SW480 (cell line): ENCODE results near the gene ADCY1.

Source experiments
- DNase-seq: peaks from one replicate; pipeline ENCODE4 v3.0.0-alpha.2; 2016; ENCODE audit warnings: low spot score

The ADCY1 gene

DNA sequence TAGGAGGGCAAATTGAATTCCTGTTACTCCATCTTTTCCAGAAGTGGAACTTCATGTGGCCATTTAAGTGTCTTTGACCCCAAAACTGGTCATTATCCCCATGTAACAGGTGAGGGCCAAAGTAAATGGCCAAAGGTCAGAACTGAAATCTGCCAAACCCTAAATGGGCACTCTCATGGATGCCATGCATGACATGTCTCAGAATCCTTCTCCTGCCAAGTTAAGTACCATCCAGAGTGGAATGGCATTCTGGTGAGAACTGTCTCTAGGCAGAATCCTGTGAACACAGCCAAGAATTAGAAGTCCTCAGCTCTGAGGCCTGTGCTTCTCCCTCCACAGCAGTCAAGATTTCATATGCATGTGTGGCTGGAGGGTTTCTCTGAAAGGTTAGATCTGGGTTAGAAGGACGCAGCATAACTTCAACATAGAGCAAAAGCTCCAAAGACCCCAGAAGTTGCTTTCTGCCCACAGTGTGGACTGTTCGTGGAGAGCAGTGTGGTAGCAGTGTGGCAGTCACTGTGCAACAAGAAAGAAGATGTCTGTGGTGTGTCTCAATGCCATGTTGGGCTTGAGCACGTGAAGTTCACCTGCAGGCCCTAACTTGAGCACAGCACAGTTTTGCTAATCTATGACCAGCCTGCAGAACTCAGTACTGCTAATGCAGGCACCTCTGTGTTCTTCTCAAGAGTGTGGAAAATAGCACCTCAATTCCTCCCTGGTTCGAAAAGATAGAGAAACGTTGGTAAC lies 121.3 kb downstream of the ADCY1 start:
- DNase-seq, result no peak

DNA sequence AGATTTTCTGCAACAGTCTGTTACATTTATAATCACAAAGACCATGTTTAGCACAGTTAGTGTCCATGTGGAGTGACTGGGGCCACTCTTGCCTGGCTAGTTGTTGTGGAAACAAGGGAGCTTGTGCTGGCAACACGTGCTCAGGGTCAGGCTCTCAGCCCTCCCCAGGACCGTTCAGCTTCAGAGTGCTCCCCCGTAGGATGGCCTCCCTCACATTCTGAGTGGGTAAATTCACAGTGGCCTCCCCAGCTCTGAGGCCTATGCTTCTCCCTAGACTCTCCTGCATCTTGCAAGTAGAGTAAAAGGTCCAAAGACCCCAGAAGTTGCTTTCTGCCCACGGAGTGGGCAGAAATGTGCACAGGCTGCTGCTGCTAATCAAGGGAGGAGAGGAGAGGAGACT lies 122.3 kb downstream of the ADCY1 start:
- no peak for DNase-seq

DNA sequence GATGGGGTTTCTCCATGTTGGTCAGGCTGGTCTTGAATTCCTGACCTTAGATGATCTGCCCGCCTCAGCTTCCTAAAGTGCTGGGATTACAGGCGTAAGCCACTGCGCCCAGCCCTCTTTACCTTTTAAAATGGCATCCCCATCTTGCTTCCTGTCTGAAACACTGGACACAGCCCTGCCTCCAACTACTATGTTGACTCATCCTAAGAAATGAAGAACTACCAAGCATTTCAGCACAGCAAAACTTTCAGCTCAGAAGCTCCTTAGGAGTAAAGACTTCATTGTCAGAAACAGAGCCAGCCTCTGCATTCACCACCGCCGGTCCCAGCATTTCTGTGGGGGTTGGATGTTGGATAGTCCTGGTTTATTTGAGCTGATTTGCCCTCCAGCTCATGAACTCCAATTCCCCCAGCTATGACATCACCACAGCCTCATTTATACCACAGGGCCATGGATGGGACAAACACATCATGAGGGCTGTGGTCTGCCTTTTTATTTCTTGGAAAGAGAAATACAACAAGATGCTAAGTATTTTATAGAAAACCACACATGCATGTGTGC lies 123.5 kb downstream of the ADCY1 start:
- no peak for DNase-seq

DNA sequence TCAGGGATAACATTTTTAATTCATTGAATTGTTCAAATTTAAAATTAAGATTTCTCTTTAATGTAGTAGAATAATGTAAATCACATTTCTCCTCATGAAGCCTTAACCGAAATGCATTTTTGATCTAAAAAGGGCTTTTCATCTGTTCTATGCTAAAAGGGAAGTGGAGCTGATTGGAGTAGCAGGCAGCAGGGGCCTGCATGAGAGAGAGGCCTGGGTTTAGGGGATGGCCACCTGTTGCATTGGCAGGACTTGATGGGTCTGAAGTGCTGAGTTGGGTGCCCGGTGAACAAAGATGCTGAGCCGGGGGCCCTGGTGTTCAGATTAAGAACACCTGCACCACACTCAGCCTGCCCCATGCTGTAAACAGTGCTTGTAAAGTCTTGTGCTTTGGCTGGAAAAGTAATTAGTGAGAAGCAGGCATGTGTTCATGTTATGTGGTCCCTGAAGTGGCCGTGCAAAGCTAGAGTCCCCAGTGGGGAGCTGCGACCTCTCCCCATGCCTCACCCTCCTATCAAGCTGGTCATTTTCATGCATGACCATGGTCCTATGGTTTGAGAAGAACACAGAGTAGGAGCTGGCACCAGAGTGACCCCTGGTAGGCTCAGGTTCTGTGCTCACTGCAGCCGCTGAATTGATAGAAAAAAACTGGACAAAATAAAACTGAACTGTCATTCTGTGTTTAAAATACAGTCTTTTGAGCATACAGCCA lies 124.3 kb downstream of the ADCY1 start:
- DNase-seq, result no peak

DNA sequence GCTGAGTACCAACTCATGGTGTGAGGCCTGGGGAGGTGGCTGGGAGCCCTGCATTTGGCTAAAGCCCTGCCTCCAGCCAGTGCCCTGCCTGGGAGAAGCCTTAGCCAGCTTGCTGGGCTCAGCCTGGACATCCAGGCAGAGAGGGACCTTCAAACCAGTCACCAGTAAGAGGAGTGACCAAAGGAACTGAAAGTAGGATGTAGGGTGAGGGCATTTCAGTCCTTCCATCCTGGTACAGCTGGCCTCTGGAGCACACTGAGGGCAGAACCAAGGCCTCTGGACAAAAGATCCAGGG lies 124.8 kb downstream of the ADCY1 start:
- DNase-seq, result no peak

DNA sequence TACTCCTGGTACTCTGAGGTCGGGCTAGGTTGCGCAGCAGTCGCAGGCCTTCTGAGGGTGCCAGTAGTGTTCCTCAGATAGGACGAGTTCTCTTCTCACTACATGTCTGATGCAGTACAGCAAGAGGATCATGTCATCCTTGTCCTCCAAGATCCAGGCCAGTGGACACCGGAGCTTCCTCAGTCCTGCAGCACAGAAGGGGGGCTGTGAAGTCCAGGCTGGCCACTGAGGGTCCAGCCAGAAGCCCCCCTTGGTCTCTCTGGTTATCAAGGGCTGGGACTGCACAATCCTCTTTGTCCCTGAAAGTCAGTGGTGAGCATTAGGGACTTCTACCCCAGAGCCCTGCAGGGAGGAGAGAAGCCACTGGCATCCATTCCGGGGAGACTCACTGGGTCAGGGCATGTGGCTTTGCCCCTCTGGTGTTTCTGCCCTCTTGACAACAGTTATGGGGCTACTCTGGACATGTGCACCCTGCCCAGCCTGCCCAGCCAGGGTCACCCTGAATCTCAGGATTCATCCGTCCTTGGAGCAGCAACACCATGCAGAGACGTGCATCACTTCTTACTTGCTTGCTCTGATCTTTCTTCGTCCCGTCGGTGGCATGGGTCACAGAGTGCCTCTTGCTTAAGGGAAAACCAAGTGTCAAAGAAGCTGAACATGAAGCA lies 125.7 kb downstream of the ADCY1 start:
- no peak for DNase-seq

DNA sequence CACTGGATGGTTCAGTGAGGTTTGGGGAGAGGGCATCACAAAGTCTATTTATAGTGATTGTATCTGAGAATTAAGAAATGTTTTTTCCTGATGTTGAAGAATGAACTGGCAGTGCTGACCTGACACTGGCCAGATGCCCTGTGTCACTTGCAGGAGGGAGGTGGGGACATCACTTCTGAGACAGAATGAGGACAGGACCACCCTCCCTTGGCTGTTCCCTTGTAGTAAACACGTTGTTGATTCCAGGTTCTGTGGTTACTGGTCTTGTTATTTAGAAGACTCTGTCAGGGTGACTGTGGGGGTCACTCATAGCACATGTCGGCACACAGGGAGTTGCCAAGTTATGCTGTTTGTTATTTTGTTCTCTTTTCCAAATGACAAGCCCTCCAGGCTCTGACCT lies 126.4 kb downstream of the ADCY1 start:
- no peak for DNase-seq

DNA sequence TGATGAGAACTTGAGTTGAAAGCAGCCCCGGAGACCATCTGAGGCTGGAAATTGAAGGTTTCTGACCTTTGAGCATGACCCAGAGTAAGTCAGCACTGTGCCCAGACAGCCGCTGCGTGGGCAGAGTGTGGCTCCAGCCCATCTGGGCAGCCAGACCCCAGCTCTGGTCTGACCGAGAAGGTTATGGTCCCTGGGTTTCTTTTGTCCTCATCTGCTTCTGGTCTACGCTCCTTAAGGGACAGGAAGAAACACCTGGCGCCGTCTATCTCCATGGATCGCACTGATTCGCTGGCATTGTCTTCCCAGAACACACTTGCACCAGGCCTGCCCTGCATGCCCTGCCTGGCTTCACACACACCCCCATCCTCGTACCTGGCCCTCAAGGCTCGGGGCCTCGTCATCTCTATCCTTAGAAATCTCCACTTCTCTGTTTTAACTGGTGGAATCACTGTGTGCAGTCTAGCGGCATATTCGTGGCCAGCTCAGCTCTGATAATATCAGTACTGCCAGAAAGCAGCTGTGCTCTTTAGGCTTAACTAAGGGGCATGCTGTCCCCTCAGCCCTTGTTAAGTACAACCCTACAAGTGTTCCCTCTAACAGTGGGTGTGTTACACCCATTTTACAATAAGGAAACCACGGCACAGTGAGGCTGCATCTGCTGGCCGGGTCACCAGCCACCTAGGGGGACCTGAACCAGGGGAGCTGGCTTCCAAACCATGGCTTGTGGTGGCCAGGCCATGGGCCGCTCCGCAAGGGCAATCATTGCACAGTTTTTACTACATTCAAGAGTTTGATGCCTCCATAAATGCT lies 127.7 kb downstream of the ADCY1 start:
- DNase-seq, result no peak

DNA sequence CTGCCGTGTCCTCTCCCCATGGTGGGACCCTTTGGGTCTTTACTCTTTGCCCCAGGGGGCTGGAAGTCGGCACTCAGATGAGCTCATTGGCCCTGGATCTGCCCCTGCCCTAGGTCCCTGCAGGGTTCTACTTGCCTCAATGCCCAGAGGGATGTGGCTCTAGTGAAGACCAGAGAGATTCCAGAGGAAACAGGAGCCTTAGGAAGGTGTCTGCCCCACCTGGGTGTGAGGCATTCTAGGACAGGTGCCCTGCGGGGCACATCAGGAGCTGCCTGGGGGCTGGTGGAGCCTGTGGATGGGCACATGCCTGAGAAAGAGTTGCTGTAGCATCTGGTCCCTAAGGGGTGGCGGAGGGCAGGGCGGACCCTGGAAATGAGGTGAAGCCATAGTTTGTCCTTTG lies 128.6 kb downstream of the ADCY1 start:
- no peak for DNase-seq

DNA sequence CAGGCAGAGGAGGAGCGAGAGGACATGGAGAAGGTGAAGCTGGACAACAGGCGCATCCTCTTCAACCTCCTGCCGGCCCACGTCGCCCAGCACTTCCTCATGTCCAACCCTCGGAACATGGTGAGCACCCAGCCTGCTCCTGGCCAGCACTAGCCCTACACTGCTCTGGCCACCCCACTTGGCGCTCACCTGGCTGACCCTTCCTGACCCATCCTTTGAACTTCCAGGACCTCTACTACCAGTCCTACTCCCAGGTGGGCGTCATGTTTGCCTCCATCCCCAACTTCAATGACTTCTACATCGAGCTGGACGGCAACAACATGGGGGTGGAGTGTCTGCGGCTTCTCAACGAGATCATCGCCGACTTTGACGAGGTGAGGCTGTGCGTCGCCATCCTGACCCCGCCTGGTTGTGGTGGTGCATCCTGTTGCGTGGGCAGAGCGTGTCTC lies 129.2 kb downstream of the ADCY1 start:
- no peak for DNase-seq

DNA sequence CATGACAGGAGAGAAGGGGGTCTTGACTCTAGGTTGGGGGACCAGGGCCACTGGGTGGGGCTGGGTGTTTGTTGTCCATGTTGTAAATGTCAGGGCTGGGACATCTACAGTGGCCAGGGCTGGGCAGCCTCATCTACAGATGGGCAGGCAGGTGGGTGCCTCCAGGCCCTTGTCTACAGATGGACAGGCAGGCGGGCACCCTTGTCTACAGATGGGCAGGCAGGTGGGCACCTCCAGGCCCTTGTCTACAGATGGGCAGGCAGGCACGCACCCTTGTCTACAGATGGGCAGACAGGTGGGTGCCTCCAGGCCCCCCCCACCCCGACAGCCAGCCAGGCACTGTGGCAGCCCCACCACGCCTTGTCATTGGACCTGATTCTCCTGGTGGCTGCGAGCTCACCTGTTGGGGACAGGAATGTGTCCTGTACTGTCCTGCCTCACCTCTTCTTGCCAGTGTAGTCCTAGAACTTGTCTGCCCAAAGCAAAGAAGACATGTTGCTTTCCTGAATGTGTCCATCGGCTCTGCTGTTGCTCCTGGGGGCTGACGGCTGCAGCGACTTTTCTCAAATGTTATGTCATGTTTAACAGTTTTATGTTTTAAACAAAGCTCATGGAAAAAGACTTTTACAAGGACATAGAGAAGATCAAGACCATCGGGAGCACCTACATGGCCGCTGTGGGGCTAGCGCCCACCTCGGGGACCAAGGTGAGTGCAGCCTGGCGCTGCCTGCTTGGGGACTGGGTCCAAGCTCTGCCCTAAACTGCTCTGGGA lies 129.9 kb downstream of the ADCY1 start:
- DNase-seq, result no peak

DNA sequence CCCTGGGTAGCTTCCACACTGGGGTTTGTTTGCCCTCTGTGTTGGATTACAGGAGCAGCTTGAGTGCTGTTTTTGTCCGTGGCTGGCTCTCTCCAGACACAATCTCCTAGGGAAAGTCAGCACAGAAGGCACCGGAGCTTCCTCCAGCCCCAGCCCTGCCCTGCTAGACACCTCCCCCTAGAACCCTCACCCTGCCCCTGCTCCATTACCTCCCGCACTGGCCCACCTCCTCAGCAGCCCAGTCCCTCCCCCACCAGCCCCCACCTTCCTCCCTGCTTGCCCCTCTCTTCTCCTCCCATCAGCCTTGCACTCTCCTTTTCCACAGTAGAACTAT lies 130.5 kb downstream of the ADCY1 start:
- DNase-seq, result no peak

DNA sequence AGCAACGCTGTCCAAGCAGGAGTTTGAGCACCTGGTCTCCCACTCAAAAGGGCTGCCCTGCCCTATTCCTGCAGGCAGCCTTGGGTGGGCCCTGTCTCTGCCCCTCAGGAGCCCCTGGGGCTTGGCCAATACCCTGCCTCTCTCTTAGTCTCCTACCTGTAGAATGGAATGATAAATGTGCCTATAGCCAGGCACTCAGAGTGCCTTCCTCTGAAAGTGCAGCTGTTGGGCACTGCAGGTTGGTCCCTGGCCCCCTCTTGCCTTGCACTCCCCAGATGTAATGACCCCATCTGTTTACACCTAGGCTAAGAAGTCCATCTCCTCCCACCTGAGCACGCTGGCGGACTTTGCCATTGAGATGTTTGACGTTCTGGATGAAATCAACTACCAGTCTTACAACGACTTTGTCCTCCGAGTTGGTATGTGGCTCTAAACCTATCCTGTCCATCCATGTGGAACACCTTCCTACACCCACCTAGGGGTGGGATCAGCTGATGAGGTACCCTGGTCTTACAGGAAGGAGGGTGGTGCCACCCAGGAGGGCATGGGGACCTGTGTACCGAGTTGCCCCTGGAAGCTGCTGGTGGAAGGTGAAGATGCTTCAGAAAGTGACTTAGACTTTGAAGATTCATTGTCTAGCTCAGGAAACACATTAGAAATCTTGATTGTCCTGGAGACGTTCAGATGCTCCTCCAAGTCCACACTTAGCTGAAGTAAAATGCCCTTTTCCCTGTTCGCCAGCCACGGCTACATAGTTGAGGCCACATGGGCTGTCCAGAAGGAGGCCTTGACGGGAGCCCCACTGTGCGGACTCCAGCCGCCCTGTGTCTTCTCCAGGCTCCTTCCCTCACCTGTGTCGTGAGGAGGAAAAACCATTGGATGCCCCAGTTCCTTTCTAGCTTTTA lies 134.1 kb downstream of the ADCY1 start:
- DNase-seq, result no peak

DNA sequence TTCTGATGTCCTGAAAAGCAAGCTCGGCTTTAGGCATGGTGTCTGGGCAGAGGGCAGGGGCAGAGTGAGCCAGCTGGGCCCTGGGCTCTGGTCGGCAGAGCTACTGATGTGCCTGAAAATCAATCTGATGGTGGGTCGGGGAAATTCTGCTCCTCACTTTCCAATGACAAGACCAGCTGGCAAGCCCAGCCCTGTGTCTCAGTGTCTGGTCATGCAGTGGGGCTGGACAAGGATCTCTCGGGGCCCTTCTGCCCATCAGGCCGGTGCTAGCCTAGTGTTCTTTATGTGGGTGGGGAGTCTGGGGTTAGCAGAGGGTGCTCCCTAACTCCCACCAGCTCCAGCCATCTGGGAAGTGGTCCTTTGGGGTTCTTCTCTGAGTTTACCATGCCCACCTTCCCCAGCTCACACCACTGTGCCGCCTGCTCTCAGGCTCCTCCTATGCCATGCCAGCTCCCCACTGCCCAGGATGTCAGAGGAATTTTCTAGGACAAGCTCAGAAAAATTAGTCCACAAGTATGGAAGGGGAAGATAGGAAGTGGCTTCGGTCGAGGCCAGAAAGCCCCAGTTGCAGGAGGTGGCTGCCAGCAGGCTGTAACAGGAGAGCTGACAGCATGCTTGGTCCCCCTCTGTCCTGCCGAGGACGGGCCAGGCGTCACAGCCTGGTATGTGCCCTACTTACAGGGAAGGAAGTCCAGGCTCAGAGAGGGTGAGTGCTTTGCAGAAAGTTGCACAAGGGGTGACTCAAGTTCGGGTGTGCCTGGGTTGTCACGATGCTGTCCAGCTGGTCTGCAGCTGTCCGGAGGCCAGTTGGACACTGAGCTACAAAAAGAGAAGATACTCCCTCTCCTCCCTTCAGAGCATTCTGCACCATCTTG lies 135.2 kb downstream of the ADCY1 start:
- DNase-seq, result no peak

DNA sequence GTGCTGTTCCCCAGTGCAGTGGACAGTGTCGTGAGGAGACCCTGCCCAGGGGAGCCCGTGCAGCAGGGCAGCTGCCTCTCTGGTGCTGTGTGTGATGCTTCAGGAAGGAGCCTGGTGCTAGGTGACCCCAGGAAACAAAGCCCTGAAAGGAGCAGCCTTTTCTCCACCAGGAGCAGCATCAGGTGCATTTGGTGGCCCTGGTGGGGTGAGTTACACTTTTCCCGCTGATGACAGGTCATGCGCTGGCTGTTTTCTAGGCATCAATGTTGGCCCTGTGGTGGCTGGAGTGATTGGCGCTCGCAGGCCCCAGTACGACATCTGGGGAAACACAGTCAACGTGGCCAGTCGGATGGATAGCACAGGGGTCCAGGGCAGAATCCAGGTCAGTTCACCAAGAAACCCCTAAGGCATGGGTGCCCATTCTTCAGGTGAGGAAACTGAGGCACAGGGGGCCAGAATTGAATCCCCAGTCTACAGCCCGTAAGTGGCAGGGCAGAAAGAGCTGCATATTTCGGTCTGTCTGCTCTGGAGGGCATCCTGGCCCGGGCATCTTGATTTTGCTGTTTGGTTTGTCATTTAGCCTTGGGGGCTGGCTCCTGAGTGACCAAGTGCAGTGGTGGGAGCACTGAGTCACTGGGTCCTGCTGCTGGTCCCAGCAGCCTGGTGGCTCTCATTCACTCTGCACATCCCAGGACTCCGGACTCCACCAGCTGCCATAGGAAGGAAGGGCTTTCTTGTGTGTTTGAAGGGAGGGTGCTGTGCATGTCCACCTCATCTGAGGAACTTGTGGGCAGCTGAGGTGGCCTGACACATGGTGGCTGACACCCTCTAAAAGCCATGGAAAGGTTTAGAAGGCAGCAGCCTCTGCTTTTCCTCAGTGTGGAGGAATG lies 136.3 kb downstream of the ADCY1 start:
- DNase-seq, result no peak

DNA sequence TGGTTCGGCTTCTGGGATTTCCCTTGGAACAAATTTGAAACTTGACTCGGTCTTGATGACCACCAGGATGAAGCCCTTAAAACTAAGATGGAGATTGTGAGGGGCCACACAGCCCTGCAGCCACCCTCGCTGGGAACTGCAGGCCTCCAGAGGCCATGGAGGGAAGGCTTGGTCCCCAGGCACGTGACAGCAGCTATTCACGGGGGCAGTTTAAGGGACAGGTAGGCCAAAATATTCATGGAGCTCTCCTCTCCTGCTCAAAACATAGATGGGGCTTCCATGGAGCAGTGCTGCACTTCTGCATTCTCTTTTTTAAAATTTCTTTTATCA lies 137.0 kb downstream of the ADCY1 start:
- no peak for DNase-seq

DNA sequence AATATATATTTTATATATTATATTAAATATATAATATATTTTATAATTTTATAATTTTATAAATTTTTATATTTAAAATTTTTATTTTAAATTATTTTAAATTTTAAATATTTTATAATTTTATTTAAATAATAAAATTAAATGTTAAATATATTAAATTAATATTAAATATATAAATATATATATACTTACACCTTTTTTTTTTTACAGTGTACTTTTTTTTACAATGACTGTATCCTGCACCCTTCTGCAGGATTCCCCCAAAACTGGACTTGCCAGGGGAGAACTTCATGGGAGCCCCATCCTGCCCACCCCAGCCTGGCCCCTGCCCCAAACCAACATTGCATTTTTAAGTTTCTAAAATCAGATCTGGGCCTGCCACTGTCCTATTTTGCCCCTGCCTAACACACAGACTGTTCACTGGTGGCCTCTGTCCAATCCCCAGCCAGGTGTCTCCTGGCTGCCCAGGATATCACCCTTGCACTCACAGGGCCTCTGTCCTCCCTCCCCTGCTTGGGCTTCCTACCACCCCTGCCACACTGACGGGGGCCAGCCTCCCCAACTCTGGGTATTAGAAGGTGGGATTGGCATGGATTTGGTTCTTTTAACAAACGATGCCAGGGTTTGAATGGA lies 138.0 kb downstream of the ADCY1 start:
- no peak for DNase-seq
